LNCaP clone FGC (cell line): Measurements from ENCODE around the gene MAN1A2.

Experiments
- DNase-seq: peaks from one replicate; pipeline ENCODE4 v3.0.0-alpha.2; 2011; ENCODE audit warnings: low read depth
- H3K4me3 ChIP-seq: 2 replicates; pipeline ENCODE4 v1.5.1; 2011; ENCODE audit warnings: mild to moderate bottlenecking, low read depth, low read length, control low read depth
- TF ChIP-seq, protein P1 (sequence below): IDR thresholded peaks from 2 replicates; pipeline ENCODE4 v1.5.1; 2012; ENCODE audit warnings: mild to moderate bottlenecking; ENCODE audit not compliant: control insufficient read depth, insufficient read depth; ENCODE audit errors: extremely low read depth

The MAN1A2 gene

DNA sequence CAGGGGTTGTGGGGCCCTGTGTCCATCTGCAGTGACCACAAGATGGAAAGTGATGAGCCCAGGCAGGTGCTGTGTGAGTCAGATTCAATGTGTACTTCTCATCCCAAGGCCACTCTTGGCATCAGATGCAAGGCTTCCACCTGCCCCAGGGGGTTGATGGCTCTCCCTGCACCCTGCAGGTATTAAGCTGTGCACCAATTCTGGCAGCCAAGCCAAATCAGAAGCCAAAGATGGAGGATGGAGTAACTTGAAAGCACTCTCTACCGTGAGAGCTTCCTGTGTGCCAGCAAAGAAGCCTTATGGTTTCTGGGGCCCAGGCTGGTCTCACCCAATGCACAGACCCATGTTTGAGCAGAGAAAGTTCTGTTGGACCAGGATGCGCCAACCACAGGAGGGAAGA is 194.3 kb downstream of the MAN1A2 start:
- H3K4me3 ChIP-seq: no peak overlapping the region
- TF ChIP-seq, protein P1, sequence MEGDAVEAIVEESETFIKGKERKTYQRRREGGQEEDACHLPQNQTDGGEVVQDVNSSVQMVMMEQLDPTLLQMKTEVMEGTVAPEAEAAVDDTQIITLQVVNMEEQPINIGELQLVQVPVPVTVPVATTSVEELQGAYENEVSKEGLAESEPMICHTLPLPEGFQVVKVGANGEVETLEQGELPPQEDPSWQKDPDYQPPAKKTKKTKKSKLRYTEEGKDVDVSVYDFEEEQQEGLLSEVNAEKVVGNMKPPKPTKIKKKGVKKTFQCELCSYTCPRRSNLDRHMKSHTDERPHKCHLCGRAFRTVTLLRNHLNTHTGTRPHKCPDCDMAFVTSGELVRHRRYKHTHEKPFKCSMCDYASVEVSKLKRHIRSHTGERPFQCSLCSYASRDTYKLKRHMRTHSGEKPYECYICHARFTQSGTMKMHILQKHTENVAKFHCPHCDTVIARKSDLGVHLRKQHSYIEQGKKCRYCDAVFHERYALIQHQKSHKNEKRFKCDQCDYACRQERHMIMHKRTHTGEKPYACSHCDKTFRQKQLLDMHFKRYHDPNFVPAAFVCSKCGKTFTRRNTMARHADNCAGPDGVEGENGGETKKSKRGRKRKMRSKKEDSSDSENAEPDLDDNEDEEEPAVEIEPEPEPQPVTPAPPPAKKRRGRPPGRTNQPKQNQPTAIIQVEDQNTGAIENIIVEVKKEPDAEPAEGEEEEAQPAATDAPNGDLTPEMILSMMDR: no peak
- DNase-seq: no peak

DNA sequence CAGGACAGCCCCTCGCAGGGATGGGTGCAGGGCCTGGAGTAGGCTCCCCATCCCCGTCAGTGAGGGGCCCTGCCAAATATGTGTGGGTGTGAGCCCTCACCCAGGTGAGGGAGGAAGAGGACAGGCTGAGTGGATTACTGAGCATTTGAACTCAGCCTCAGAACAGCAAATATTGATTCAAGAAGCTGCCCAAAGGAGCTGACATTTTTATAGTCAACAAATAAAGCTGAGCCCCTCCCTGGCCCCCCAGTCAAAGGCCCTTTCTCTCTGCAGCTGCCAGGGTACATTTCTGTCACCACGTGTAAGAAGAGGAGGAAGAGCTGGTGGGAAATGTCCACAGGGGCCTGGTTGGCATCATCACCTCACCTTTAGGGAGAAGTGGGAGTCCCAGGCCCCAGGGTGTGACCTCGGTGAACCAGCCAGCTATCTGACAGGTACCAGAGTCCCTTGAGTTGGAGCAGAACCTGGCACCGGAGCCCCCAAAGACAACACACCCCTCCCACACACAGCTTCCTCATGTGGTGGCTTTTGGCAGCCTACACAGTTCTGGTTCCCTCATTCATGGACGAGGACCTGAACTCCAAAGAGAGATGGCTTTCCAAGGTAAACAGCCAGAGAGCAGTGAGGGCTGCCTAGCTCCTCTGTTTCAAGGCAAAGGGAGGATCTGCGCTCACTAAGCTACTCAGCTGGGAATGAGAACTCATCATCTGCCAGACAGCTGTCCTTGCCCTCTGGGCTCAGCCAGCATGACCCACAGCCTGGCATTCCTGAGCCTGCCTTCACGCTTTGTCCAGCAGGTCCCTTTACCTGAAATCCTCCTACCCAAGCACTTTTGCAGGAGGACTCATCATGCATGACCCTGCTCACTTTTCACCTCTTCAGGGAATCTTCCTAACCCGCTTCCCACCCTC is 195.6 kb downstream of the MAN1A2 start:
- TF ChIP-seq, protein P1: no peak
- no peak overlapping the region for H3K4me3 ChIP-seq
- DNase-seq: peak; percentile 88

DNA sequence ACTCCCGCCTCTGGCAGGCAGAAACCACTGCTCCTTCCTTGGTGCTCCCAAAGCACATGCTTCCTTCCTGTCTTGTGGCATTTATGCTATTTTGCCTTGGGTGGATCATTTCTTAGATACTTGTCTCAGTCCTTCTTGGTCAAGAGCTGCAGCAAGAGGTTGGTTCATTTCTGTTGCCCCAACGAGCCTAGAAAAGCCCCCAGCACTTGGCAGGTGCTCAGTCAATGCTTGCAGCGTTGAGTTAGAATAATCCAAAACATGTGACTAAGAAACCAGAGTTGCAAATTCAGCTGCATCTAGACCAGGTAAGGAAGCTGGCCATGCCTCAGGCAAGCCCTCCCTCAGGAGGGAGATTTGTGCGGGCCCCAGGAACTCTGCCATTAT is 196.2 kb downstream of the MAN1A2 start:
- H3K4me3 ChIP-seq: no peak overlapping the region
- TF ChIP-seq, protein P1: no peak
- DNase-seq: no peak

DNA sequence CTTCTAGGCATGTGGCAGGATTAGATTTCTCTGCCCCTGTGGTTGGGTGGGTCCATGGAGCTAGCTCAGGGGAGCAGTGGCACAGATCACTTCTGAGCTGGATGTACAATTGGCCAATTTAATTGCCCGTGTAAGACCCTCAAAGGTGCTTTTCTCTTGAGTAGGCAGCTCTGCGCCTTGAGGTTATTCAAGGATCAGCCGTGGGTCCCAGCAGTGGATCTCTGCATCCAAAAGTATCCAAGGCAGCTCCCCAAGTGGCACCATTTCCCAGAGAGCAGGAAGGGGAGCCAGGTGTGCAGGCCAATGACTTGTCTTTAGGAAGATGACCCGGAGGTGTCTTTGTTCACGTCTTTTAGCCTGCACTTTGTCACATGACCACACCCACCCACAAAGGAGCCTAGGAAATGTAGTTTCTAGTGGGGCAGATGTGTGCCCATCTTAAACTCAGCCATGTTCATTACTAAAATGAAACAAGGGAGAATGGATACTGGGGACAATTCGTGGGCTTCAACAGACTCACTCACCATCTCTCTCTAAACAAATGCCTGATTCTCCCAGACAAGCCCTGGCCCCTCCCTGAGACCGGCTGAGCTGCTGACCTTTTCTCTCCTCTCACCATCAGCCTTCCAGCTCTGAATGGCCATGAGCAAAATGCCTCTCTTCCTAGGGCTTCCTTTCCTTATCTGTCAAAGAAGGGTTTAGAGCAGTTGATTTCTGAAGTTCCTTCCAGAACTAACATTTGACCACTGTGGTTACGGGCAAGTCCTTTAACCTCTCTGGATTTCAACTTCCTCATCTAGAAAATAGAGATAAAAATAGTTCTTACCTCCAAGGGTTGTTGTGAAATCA is 197.2 kb downstream of the MAN1A2 start:
- DNase-seq: no peak
- no peak overlapping the region for H3K4me3 ChIP-seq
- TF ChIP-seq, protein P1: no peak

DNA sequence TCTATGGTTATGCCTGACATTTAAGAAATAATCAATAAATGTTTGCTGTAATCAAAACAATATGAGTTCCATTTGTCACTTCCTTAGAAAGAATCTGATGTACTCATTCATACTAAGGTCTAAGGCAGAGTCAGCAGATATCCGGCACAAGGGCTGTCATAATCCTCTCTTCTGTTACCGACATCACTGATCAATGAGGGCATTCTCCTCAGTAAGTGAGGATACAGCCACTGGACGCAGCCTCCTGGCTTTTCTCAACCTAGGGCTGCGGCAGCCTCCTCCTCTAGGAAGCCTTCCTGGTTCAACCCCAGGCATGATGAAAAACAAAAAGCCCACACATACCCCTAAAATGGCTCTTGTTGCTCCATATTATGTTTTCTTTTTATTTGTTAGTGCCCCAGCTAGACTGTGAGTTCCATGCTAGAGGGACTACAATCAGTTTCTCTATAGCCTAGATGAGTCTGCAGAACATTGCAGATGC is 197.9 kb downstream of the MAN1A2 start:
- TF ChIP-seq, protein P1: no peak
- no peak for DNase-seq
- H3K4me3 ChIP-seq: no peak overlapping the region

DNA sequence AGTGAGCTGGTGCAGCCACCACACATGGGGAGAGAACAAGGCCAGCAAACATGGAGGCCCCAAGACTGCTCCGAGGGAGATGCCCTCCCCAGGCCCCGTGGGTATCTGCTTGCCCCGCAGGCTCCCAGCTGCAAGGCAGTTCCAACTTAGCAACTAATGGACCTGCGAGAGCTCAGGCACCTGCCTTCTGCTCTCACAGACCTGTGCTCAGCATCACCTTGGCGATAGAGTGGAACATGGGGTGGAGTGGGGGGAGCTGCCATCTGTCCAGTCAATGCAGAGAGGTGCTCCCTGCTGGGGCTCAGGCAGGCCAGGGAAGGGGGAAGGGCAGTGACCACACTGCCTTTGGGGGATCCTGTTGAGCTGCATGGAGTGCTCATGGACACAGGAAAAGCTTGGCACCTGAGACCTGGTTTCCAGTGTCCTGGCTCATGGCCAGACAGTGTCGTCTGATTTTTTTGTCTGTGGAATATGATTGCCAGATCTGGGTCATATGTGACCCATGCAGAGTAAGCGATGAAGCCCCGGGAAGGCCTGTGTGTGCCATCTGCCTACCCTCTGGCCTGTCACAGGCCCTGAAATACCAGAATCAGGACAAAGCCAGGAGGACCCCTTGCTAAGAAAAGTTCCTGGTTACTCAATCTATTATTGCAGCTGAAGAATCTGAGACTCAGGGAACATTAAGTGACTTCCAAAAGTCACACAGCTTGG is 198.7 kb downstream of the MAN1A2 start:
- TF ChIP-seq, protein P1: no peak
- no peak overlapping the region for H3K4me3 ChIP-seq
- DNase-seq: no peak
